Transverse colon (tissue), 4 donors: Measurements from ENCODE around the gene GPC5. TPM values are rescaled to one million over a fixed set of nuclear protein-coding genes. Genes with fewer than 3 reads are reported as not detected.

Experiments used
- DNase-seq: peaks from one replicate; pipeline ENCODE4 v3.0.0-alpha.2; 2019
- H3K27ac ChIP-seq, 4 donors: fragments of 200-600 bp; sonication (generic); 2 replicates each; pipeline ENCODE4 v1.5.1; 2016 to 2018; ENCODE audit warnings: inconsistent platforms in 4 of 4
- H3K27me3 ChIP-seq: fragments of 200-600 bp; sonication (generic); 2 replicates; pipeline ENCODE4 v1.5.1; 2017; ENCODE audit warnings: inconsistent platforms
- H3K36me3 ChIP-seq, 4 donors: fragments of 200-600 bp; sonication (generic); 2 replicates each; pipeline ENCODE4 v1.5.1; 2017 to 2019; ENCODE audit warnings: inconsistent platforms in 4 of 4
- H3K4me1 ChIP-seq, 4 donors: fragments of 200-600 bp; sonication (generic); 2 replicates each; pipeline ENCODE4 v1.5.1; 2017 to 2020; ENCODE audit warnings: inconsistent platforms in 4 of 4
- H3K4me3 ChIP-seq, 4 donors: fragments of 200-600 bp; sonication (generic); 1 replicate in 1 of 4; 2 replicates in 3 of 4; pipeline versions ENCODE4 v1.5.1 to v1.6.1; 2017 to 2019; ENCODE audit warnings: inconsistent platforms in 4 of 4
- H3K9me3 ChIP-seq, 2 donors: fragments of 200-600 bp; sonication (generic); 2 replicates each; pipeline ENCODE4 v1.5.1; 2017 to 2019; ENCODE audit warnings: inconsistent platforms in 2 of 2
- EP300 ChIP-seq: sonication (generic); formaldehyde crosslinking; IDR thresholded peaks from one replicate; pipeline ENCODE4 v1.6.1; 2017; ENCODE audit warnings: antibody characterized with exemption, low read depth
- POLR2A ChIP-seq: fragments of 450-650 bp; IDR thresholded peaks from one replicate; pipeline ENCODE4 v1.6.1; 2016; ENCODE audit warnings: antibody characterized with exemption, mild to moderate bottlenecking, moderate library complexity
- POLR2AphosphoS5 ChIP-seq, 3 donors: sonication (generic); formaldehyde crosslinking; IDR thresholded peaks; one replicate each; pipeline ENCODE4 v1.6.1; 2016; ENCODE audit warnings: antibody characterized with exemption in 3 of 3
- WGBS, 2 donors: methylation state at CpG; one replicate each; pipeline ENCODE4 v1.1.5; 2018; ENCODE audit warnings: low coverage in 1 of 2; 5-methylcytosine and 5-hydroxymethylcytosine counted together
- in situ Hi-C, 4 donors: fragments of 200-750 bp; cut with MboI; loops; one replicate each; pipeline versions ENCODE4 v1.15.0 to v1.15.1; 2017; ENCODE audit warnings: low sequenced_read_pairs in 3 of 4, low pct_ligation_motif_present in 1 of 4, low pct_unique_long_range_greater_than_20kb in 1 of 4
- intact Hi-C: fragments of 100-400 bp; cut with DNase I; formaldehyde crosslinking; loops from one replicate; pipeline ENCODE4 v1.15.1; 2023; ENCODE audit warnings: low total_unique reads
- total RNA-seq, 4 donors: library from RNA; depleted of rRNA; stranded (reverse); fragments of >200 nt; gene quantifications; one replicate each; pipeline ENCODE4 v1.1.0, GENCODE V29; 2016
- TF ChIP-seq, protein P1 (sequence below), 5 experiments: fragments of 200-600 bp in 3 of 5; fragments of 450-650 bp in 2 of 5; sonication (generic) in 3 of 5; IDR thresholded peaks; 1 replicate in 2 of 5; 2 replicates in 3 of 5; pipeline ENCODE4 v1.5.1; 2016 to 2017; ENCODE audit warnings: antibody characterized with exemption in 5 of 5, inconsistent platforms in 3 of 5, mild to moderate bottlenecking in 2 of 5, moderate library complexity in 1 of 5

Gene GPC5
- total RNA-seq, 4 donors from 2014 or later: 0.48 to 1.4 TPM; not detected in 2

DNA sequence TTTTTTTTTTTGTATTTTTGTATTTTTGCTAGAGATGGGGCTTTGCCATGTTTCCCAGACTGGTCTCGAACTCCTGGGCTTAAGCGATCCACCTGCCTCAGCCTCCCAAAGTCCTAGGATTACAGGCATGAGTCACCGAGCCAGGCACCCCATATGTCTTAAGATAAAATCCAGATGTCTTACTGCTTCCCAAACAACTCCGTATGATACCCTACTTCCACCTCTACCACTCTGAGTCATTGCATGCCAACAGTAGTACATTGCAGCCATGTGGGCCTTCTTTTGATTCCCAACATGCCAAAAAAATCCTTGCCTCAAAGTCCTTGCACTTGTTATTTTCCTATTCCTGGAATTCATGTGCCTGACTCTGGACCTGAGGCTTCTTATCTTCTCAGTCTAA lies 799.2 kb downstream of the GPC5 start:
- intact Hi-C loops: no loop called here
- no peak overlapping the region for H3K4me3 ChIP-seq
- TF ChIP-seq, protein P1, sequence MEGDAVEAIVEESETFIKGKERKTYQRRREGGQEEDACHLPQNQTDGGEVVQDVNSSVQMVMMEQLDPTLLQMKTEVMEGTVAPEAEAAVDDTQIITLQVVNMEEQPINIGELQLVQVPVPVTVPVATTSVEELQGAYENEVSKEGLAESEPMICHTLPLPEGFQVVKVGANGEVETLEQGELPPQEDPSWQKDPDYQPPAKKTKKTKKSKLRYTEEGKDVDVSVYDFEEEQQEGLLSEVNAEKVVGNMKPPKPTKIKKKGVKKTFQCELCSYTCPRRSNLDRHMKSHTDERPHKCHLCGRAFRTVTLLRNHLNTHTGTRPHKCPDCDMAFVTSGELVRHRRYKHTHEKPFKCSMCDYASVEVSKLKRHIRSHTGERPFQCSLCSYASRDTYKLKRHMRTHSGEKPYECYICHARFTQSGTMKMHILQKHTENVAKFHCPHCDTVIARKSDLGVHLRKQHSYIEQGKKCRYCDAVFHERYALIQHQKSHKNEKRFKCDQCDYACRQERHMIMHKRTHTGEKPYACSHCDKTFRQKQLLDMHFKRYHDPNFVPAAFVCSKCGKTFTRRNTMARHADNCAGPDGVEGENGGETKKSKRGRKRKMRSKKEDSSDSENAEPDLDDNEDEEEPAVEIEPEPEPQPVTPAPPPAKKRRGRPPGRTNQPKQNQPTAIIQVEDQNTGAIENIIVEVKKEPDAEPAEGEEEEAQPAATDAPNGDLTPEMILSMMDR (IDR thresholded peaks at IDR 0.05): no peak
- H3K27me3 ChIP-seq: no peaks in the 10 kb centered on the region
- WGBS, 2 donors: 78 to 93% methylated on average over 3 to 4 of the region's 4 CpGs
- no peaks in the 10 kb centered on the region for H3K4me1 ChIP-seq
- no peak for DNase-seq
- H3K36me3 ChIP-seq: no peaks in the 10 kb centered on the region
- in situ Hi-C loops: no loop called here
- H3K27ac ChIP-seq: no peak overlapping the region
- H3K9me3 ChIP-seq: no peaks in the 10 kb centered on the region

DNA sequence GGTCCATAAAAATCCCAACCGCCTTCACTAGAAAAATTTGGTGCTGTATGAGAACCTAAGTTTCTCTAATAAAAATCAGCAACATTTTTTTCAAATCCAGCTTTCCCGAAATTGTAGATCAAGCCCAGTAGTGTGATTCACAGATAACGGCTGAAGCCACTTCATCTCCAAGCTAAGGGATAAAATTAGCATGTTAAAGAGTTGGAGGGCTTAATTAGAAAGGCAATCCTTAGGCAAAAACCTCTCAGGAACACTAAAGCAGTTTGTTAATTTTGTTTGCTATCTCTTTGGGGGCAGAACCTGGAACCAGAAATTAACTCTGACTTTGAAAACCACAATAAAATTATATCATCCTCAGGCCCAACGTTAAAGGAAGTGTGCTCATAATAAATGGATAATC lies 820.2 kb downstream of the GPC5 start:
- no peak for DNase-seq
- H3K27ac ChIP-seq: no peak overlapping the region
- TF ChIP-seq, protein P1 (IDR thresholded peaks at IDR 0.05): no peak
- TF ChIP-seq EP300 (no peak), POLR2A (no peak), POLR2AphosphoS5 (IDR thresholded peaks at IDR 0.05) (no peak)
- H3K4me3 ChIP-seq: no peak overlapping the region
- in situ Hi-C loops: no loop called here
- intact Hi-C loops: no loop called here
- no peaks in the 10 kb centered on the region for H3K36me3 ChIP-seq
- no peaks in the 10 kb centered on the region for H3K9me3 ChIP-seq
- H3K4me1 ChIP-seq: peaks cover 0 to 26% (median 12%) of the 10 kb centered on the region in 4 donors
- 72 to 79% methylated on average over 4 of the region's 4 CpGs for WGBS, 2 donors
- no peaks in the 10 kb centered on the region for H3K27me3 ChIP-seq

DNA sequence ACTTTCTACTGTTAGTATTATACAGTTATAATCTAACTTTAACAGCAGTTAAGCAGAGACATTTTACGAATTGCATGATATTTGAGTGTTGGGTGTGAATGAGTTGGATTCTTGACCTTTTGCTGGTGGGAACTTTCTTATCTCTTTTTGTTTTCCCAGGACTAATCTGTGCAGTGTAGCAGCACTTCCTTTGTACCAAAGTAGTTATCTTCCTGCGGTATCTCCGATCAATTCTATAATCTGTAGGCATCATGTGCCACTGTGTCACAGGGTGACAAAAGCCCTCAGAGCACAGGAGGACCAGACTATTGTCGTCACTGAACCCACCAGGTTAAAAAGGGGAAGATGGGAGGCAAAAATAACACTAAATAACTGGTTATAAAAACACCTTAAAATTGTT lies 823.5 kb downstream of the GPC5 start:
- H3K36me3 ChIP-seq: no peaks in the 10 kb centered on the region
- in situ Hi-C loops (no loop called here), intact Hi-C loops (no loop called here)
- WGBS, 2 donors: 28 to 63% methylated on average over 3 to 4 of the region's 4 CpGs
- TF ChIP-seq, protein P1 (IDR thresholded peaks at IDR 0.05): no peak
- no peak for TF ChIP-seq POLR2A
- TF ChIP-seq EP300: no peak
- TF ChIP-seq POLR2AphosphoS5 (IDR thresholded peaks at IDR 0.05): no peak
- no peaks in the 10 kb centered on the region for H3K9me3 ChIP-seq
- no peak overlapping the region for H3K4me3 ChIP-seq
- peak overlapping the region in 2 of 4 donors; percentile 18 to 43 for H3K27ac ChIP-seq
- no peaks in the 10 kb centered on the region for H3K27me3 ChIP-seq
- peaks cover 0 to 42% (median 22%) of the 10 kb centered on the region in 4 donors for H3K4me1 ChIP-seq
- DNase-seq: no peak

DNA sequence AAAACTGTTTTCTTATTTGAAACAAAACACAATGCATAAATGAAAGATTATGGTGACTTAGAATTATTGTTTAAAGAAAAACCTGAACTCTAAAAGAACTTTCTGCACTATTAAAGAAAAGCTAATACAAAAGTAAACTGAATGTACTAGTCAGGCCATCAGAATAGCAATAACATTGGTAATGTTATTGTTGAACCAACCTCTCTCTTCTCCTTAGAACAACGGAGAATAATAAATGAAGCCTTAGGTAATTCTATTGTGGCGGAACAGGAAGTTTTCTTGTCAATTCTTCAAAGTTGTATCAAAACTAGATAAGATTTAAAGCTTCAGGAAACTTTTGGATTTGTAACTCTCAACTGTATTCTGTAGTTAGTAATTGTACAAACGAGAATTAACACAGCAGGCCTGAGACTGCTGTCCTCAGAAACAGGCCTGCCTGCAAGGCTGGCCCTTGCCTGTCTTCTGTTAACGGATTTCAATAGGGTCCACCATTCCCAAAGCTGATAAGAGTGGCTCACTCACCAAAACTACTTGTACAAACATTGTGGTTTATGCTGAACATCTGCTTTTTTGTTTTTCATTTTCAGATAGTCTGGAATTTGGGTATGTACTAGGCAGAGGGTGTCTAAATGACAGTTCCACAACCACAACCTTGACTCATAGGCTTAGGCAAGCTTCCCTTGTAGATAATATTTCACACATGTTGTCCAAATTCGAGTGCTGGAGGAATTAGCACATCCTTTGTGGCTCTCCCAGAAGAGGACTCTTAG lies 825.8 kb downstream of the GPC5 start:
- in situ Hi-C loops: no loop called here
- intact Hi-C loops: no loop called here
- DNase-seq: no peak

More for the DNA sequence above, 825.8 kb downstream of the GPC5 start:
- Histone ChIP-seq H3K27me3 (no peaks in the 10 kb centered on the region), H3K36me3 (no peaks in the 10 kb centered on the region), H3K4me3 (no peak overlapping the region), H3K27ac (peak overlapping the region; percentile 17 to 53 (median 32)), H3K9me3 (no peaks in the 10 kb centered on the region), H3K4me1 (peaks cover 0 to 42% (median 22%) of the 10 kb centered on the region in 4 donors)
- TF ChIP-seq POLR2AphosphoS5 (IDR thresholded peaks at IDR 0.05) (no peak), POLR2A (no peak), EP300 (no peak)
- TF ChIP-seq, protein P1 (IDR thresholded peaks at IDR 0.05): no peak
- WGBS, 2 donors: 33 to 34% methylated on average over 4 to 5 of the region's 5 CpGs
